ENCODE data around the gene MICU2. TPM values are rescaled to one million over a fixed set of nuclear protein-coding genes. Genes with fewer than 3 reads are reported as not detected.

Gene MICU2
- total and polyA plus RNA-seq, 2 of the 13 experiments (the other 11 are each of a cell fraction or from before 2014, with no cell fraction given): 31.7 to 42.4 TPM

GRCh38 chr13:21603531-21604448 lies at the start of gene MICU2 (continued):
- peak; percentile 43; the same call in 1 of the 2 replicates for TF ChIP-seq ZNF44 (CRISPR knock-in tag; IDR thresholded peaks at IDR 0.05)
- TF ChIP-seq ZNF597 (CRISPR knock-in tag; IDR thresholded peaks at IDR 0.05): no peak
- TF ChIP-seq ZNF382 (CRISPR knock-in tag; IDR thresholded peaks at IDR 0.05; ENCODE audit: borderline replicate concordance): no peak
- no peak; the same call in 1 of the 2 replicates for TF ChIP-seq ZXDC (CRISPR knock-in tag; IDR thresholded peaks at IDR 0.05)
- peak; percentile 48; the same call in 1 of the 2 replicates for TF ChIP-seq NRL (CRISPR knock-in tag; IDR thresholded peaks at IDR 0.05; ENCODE audit: borderline replicate concordance)
- TF ChIP-seq HNF4A (CRISPR knock-in tag; IDR thresholded peaks at IDR 0.05): no peak
- no peak for TF ChIP-seq TCF7L2 (IDR thresholded peaks at IDR 0.05; ENCODE audit: low read depth, low read length)
- 0 out of 2 replicates have a peak, but pooled peaks have one; percentile 15 for TF ChIP-seq TGIF2 (CRISPR knock-in tag; IDR thresholded peaks at IDR 0.05)
- TF ChIP-seq TBX2 (CRISPR knock-in tag; IDR thresholded peaks at IDR 0.05; ENCODE audit: borderline replicate concordance): peak; percentile 87
- TF ChIP-seq ZMAT5 (CRISPR knock-in tag; IDR thresholded peaks at IDR 0.05; ENCODE audit: borderline replicate concordance, low read depth): no peak
- no peak for TF ChIP-seq ZSCAN30 (CRISPR knock-in tag; IDR thresholded peaks at IDR 0.05)
- TF ChIP-seq ZNF24 (IDR thresholded peaks at IDR 0.05): no peak; the same call in 1 of the 2 replicates
- peak; percentile 81 for TF ChIP-seq SP5 (CRISPR knock-in tag; IDR thresholded peaks at IDR 0.05; ENCODE audit: borderline replicate concordance, low read depth)
- no peak for TF ChIP-seq ZKSCAN1 (IDR thresholded peaks at IDR 0.05; ENCODE audit: low read length)
- TF ChIP-seq MTA1 (CRISPR knock-in tag; IDR thresholded peaks at IDR 0.05; ENCODE audit: borderline replicate concordance): peak; percentile 73; the same call in 1 of the 2 replicates
- TF ChIP-seq GPN1 (CRISPR knock-in tag; IDR thresholded peaks at IDR 0.05; ENCODE audit: borderline replicate concordance): no peak
- TF ChIP-seq ZNF558 (CRISPR knock-in tag; IDR thresholded peaks at IDR 0.05; ENCODE audit: borderline replicate concordance): peak; percentile 76; the same call in 1 of the 2 replicates
- peak; percentile 88; the same call in 1 of the 2 replicates for TF ChIP-seq BRF2 (CRISPR knock-in tag; IDR thresholded peaks at IDR 0.05)
- TF ChIP-seq RCOR2 (CRISPR knock-in tag; IDR thresholded peaks at IDR 0.05): no peak
- peak; percentile 87 for TF ChIP-seq PHF21A (CRISPR knock-in tag; IDR thresholded peaks at IDR 0.05)
- no peak for TF ChIP-seq RELA (CRISPR knock-in tag; IDR thresholded peaks at IDR 0.05)
- no peak for TF ChIP-seq ZNF136 (CRISPR knock-in tag; IDR thresholded peaks at IDR 0.05; ENCODE audit: low read depth)
- peak; percentile 35; the same call in 1 of the 2 replicates for TF ChIP-seq NFYC (CRISPR knock-in tag; IDR thresholded peaks at IDR 0.05)
- no peak for TF ChIP-seq ZSCAN22 (CRISPR knock-in tag; IDR thresholded peaks at IDR 0.05)
- no peak for TF ChIP-seq MATR3 (CRISPR knock-in tag; IDR thresholded peaks at IDR 0.05)

Measured in HepG2 (cell line).